Fibroblast of pulmonary artery (primary cell): ENCODE data around the gene DDX28.

Experiments
- DNase-seq: peaks from one replicate; pipeline ENCODE4 v3.0.0-alpha.2; 2010; ENCODE audit warnings: low read depth
- H3K4me3 ChIP-seq: replicated peaks from 2 replicates; pipeline ENCODE4 v1.5.1; 2011; ENCODE audit warnings: low read depth, mild to moderate bottlenecking, control low read depth, low read length, moderate library complexity
- TF ChIP-seq, protein P1 (sequence below): IDR thresholded peaks from 2 replicates; pipeline ENCODE4 v1.5.1; 2011; ENCODE audit warnings: mild to moderate bottlenecking, control low read depth, low read length, inconsistent platforms; ENCODE audit errors: missing control alignments

Gene DDX28

DNA sequence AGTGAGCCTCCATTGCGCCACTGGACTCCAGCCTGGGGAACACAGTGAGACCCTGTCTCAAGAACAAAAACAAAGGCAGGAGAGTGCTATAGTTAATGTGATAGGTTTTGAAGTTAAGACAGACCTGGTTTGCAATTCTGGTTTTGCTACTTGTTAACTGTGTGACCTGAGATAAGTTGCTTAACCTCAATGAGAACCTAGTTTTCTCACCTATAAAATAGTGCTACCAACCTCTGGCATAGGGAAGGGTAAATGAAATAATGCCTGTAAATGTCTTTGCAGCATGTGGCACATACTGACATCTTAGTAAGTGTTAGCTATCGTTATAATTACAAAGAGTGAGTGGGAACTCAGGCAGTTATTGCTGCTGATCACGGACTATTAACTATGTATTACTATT, 32.4 kb upstream of the DDX28 start:
- no peak for DNase-seq
- no peak overlapping the region for H3K4me3 ChIP-seq
- TF ChIP-seq, protein P1, sequence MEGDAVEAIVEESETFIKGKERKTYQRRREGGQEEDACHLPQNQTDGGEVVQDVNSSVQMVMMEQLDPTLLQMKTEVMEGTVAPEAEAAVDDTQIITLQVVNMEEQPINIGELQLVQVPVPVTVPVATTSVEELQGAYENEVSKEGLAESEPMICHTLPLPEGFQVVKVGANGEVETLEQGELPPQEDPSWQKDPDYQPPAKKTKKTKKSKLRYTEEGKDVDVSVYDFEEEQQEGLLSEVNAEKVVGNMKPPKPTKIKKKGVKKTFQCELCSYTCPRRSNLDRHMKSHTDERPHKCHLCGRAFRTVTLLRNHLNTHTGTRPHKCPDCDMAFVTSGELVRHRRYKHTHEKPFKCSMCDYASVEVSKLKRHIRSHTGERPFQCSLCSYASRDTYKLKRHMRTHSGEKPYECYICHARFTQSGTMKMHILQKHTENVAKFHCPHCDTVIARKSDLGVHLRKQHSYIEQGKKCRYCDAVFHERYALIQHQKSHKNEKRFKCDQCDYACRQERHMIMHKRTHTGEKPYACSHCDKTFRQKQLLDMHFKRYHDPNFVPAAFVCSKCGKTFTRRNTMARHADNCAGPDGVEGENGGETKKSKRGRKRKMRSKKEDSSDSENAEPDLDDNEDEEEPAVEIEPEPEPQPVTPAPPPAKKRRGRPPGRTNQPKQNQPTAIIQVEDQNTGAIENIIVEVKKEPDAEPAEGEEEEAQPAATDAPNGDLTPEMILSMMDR: no peak

DNA sequence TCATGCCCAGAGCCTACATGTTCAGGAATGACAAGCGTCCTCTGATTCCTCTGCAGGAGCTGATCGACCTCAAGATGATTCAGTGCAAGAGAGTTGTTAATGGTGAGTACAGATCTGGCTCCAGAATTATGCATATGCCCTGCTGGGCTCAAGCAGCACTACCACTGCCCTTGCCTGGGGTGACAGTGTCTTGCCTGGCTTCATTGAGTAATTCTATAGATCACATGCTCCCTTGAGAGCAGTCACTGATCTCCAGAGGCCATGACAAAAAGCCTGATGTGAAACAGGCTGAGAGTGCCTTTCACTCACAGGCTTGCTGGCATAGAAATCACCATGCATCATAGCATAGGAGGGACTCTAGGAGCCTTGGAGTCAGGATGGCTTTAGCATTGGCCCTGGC, 26.4 kb upstream of the DDX28 start:
- no peak for DNase-seq
- TF ChIP-seq, protein P1: no peak
- H3K4me3 ChIP-seq: no peak overlapping the region

DNA sequence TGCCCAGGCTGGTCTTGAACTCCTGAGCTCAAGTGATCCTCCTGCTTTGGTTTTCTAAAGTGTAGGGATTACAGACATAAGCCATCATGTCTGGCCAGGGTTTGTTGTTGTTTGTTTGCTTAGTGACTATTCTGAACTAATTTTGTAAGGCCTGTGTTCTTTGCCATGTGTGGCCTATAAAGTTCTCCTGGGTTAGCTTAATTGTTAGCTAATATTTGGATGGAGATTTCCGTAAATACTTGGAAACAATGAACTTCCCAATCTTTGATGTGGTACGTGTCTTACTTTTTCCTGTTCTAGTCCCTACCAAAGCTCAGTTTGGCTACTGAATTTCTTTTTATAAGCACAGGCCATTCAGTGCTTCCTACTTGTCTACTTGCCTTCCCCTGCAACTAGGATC, 25.0 kb upstream of the DDX28 start:
- no peak for DNase-seq
- H3K4me3 ChIP-seq: no peak overlapping the region
- TF ChIP-seq, protein P1: no peak

DNA sequence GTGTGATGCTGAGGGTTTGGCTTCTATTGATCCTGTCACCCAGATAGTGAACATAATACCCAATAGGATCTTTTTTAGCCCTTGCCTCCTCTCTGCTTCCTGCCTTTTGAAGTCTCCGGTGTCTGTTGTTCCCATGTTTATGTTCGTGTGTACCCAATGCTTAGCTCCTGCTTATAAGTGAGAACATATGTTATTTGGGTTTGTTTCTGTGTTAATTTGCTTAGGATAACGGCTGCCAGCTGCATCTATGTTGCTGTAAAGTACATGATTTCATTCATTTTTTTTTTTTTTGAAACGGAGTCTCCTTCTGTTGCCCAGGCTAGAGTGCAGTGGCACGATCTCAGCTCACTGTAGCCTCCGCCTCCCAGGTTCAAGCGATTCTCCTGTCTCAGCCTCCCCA, 23.1 kb upstream of the DDX28 start:
- no peak overlapping the region for H3K4me3 ChIP-seq

DNA sequence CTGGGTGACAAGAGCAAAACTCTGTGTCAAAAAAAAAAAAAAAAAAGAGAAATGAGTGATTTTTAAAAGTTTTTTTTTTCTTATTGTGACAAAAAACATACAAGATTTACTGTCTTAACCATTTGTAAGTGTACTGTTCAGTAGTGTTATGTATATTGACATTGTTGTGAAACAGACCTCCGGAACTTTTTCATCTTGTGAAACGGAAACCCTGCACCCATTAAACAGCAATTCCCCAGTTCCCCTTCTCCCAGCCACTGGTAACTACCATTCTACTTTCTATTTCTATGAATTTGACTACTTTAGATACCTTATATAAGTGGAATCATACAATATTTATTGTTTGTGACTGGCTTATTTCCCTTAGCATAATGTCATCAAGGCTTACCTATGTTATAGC, 18.8 kb upstream of the DDX28 start:
- DNase-seq: no peak
- no peak overlapping the region for H3K4me3 ChIP-seq
- TF ChIP-seq, protein P1: no peak

More for the DNA sequence above, 23.1 kb upstream of the DDX28 start:
- TF ChIP-seq, protein P1: no peak
- no peak for DNase-seq

DNA sequence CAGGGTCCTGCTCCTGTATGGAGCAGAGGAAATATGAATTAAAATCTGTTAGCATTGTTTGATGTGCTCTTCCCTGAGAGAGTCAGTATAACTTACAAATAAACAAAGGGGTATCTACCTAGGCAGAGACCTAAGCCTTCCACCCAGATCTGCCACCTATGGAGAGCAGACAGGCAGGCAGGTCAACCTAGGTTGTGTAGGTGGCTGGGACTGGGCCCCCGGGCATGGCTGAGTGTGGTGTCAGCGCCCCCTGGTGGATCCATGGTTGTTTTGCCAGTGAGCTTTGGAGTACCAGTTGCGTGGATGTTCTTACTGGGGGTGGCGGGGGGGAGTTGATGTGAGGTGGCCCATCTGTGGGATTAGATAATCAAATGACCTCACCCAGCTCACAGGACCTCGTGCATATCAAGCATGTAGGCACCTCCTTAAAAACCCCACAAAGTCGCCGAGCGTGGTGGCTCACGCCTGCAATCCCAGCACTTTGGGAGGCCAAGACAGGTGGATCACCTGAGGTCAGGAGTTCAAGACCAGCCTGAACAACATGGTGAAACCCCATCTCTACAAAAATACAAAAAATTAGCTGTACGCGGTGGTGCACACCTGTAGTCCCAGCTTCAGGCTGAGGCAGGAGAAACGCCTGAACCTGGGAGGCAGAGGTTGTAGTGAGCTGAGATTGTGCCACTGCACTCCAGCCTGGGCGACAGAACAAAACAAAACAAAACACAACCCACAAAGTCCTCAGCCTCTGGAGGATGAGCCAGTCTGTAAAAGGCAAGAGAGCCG, 17.7 kb upstream of the DDX28 start:
- no peak overlapping the region for H3K4me3 ChIP-seq
- DNase-seq: peak; percentile 67
- TF ChIP-seq, protein P1: peak; percentile 84
